ENCODE measurements around the gene MSX1.

DNA sequence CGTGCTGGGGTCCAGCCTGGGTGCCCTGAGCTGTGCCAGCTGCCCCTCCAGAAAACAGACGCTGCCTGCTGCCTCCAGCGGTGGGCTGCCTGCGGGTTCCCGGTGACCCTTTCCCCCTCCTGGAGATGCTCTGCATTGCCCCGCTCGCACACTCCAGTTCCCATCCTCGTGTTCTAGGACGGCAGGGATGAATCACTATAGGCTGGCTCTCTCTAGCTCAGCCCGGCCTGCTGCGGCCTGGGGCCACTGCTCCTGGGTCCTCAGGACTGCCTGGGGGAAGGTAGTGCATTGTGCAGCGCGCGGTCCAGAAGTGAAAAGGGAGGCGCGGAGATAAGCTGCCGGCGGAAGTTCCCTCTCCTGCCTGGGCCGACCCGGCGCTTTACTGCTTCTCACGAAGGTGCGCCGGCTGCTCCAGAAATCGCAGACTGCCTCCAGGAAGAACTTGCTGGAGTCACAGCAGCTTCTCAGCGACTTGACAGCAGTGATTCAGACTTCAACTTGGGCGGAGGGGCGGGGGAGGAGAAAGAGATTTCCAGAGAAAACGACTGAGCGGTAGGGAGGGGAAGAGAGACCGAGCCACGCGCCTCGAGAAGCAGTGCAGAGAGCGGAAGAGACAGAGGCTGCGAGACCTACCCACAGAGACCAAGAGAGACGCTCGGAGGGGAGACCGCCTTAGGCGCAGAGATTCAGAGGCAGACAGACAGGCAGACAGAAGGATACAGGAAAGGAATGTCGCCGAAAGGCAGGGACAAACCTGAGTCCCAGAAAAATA is 6.7 kb upstream of the MSX1 start:
- TF ChIP-seq POLR2A (IDR thresholded peaks at IDR 0.05): no peak
- TF ChIP-seq, protein P1, sequence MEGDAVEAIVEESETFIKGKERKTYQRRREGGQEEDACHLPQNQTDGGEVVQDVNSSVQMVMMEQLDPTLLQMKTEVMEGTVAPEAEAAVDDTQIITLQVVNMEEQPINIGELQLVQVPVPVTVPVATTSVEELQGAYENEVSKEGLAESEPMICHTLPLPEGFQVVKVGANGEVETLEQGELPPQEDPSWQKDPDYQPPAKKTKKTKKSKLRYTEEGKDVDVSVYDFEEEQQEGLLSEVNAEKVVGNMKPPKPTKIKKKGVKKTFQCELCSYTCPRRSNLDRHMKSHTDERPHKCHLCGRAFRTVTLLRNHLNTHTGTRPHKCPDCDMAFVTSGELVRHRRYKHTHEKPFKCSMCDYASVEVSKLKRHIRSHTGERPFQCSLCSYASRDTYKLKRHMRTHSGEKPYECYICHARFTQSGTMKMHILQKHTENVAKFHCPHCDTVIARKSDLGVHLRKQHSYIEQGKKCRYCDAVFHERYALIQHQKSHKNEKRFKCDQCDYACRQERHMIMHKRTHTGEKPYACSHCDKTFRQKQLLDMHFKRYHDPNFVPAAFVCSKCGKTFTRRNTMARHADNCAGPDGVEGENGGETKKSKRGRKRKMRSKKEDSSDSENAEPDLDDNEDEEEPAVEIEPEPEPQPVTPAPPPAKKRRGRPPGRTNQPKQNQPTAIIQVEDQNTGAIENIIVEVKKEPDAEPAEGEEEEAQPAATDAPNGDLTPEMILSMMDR (IDR thresholded peaks at IDR 0.05): no peak
